Peyer's patch (tissue), 4 donors: ENCODE results near the gene TMEM91.

Experiments
- CTCF ChIP-seq, 6 experiments: fragments of 450-650 bp in 4 of 6; fragments of 200-600 bp in 2 of 6; sonication (generic) in 1 of 6; IDR thresholded peaks; one replicate each; pipeline ENCODE4 v1.5.1; 2017 to 2019; ENCODE audit warnings: antibody characterized with exemption in 6 of 6, mild to moderate bottlenecking in 3 of 6, moderate library complexity in 1 of 6
- POLR2A ChIP-seq, 2 donors: fragments of 450-650 bp; IDR thresholded peaks; one replicate each; pipeline ENCODE4 v1.5.1; 2017; ENCODE audit warnings: antibody characterized with exemption in 2 of 2, mild to moderate bottlenecking in 2 of 2, moderate library complexity in 2 of 2

DNA sequence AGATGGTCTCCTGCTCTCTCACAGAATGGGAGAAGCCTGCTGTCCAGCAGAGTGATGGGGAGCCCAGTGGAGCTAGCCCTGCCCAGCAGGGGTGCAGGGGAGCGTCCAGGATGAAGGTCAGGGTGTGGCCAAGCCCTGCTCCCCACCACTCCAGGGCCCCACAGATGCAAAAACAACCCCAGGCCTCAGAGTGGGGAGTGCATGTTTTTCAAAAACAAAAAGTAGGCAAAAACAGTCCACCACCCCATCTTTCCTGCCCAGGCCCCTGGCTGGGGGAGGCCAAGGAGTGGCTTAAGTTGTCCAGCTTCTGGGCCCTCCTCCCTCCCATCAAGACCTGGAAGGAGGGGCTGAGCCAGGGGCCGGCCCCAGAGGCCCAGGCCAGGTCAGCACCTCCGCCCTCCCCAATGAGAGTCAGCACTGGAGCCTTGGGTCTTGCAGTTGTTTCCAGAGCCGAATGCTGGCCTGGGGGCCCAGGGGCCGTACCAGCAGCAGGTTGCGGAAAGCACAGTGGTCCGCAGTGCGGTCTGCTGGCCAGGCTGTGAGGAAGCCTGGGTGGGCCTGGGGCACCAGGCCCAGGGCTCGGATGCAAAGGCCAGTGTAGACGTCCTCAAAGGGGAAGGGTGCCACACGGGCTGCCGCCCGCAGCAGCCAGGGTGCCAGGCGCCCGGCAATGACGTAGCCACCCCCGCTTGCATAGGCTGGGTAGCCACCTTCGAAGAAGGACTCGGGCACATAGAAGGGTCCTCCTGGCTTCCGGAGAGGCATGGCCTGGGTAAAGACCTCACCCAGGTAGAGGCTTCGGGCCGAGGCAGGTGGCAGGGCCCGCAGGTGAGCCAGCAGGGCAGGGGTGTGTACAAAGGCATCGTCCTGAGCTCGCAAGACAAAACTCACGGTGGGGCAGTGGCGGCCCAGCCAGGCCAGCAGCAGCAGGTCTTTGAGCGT is 49.1 kb downstream of the TMEM91 start:
- TF ChIP-seq CTCF (IDR thresholded peaks at IDR 0.05) (no peak), POLR2A (IDR thresholded peaks at IDR 0.05) (no peak)
